ENCODE measurements around the gene DEPDC5. TPM values are rescaled to one million over a fixed set of nuclear protein-coding genes. Genes with fewer than 3 reads are reported as not detected.
"Not testable (repeated sequence)": the region's sequence is repeated elsewhere in the genome, so short reads cannot be mapped to it uniquely, and the experiment has no call there.

The DEPDC5 gene
- 28.7 TPM for total RNA-seq

DNA sequence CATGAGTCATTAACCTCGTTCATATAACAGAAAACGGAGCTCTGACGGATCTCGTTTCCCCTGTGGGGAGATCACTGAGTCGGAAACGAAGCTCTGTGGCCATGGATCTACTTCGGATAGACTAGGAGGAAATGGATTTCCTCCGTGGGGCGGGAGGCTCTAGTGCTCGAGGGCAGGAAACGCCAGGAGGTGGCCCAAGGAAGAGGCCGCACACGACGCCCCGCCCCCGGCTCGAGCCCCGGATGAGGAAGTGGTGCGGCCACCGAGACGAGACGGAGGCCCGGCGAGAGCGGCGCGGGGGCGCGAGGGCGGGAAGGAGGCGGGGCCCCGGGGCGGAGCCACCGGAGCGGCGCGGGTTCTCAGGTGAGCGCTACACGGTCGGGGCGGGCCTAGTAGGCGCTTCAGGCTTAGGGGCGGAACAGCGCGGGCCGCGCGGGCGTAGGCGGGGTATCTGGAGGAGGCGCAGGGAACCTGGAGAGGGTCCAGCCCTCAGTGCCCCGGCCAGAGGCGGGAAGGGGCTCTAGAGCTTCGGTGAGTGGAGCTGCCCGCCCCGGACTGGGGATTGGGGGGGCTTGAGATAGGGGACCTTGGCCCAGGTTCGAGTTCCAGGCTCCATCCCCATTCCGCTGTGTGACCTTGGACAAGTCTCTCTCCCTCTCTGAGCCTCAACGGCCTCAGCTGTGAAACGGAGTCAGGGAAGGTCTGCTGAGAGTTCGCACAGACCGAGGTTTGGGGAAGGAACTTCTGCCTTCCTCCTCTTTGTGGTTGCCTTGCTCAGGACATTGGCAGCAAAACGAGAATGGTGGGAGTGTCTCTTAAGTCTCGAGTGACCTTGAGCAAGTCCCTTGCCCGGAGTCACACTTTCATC lies at the start of gene DEPDC5:
Gene DEPDC5 (plus strand): TSS at position 386 of the 868 bp plus-strand sequence. CDS start 903 bp downstream, outside the sequence.
- Histone ChIP-seq H3K36me3 (peaks cover 0 to under 1% of the 10 kb centered on the region in 2 donors), H3K27me3 (no peaks in the 10 kb centered on the region), H3K9me3 (no peaks in the 10 kb centered on the region), H3K27ac (peak within 1 kb of the TSS; percentile 87), H3K4me1 (peaks cover 38% of the 10 kb centered on the region), H3K4me3 (peak within 1 kb of the TSS; percentile 71 to 73)
- peak; percentile 93 to 96 for DNase-seq (ENCODE audit: extremely low spot score in 2 of 2)
- intact Hi-C loops (cut with DNase I) = loop anchor here (10.0 kb wide), 1 partner anchor 89 kb away; the partner anchor contains the start of gene PISD
- peak in 1 of 2 donors; percentile 42 for TF ChIP-seq POLR2A (IDR thresholded peaks at IDR 0.05)
- TF ChIP-seq POLR2AphosphoS5 (IDR thresholded peaks at IDR 0.05; ENCODE audit: insufficient read depth in 1 of 2, low read depth in 1 of 2) = peak; percentile 90 to 93
- no peak for TF ChIP-seq CTCF (IDR thresholded peaks at IDR 0.05)

DNA sequence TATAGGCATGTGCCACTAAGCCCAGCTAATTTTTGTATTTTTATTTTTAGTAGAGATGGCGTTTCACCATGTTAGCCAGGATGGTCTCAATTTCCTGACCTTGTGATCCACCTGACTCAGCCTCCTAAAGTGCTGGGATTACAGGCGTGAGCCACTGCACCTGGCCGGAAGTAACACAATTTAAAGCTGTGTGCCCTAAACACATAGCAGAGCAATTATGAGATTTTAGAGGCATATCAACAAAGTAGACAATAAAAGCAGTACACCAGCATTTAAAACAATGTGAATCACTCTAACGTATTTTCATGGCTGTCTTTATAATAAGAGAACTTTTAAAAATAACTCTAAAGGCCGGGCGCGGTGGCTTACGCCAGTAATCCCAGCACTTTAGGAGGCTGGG lies 46.3 kb upstream of the DEPDC5 start:
- DNase-seq (ENCODE audit: extremely low spot score in 2 of 2) = no peak
- no peaks in the 10 kb centered on the region for H3K4me1 ChIP-seq
- intact Hi-C loops (cut with DNase I) = no loop called here

GRCh38 chr22:31711226-31711625 lies 42.6 kb upstream of the DEPDC5 start:
- H3K4me1 ChIP-seq; intact Hi-C loops (cut with DNase I); H3K4me3 ChIP-seq; H3K27ac ChIP-seq; H3K9me3 ChIP-seq; H3K27me3 ChIP-seq; DNase-seq (ENCODE audit: extremely low spot score in 2 of 2): not testable (repeated sequence)
- H3K36me3 ChIP-seq = peaks cover 0 to 60% of the 10 kb centered on the region in 2 donors

More for the DNA sequence above, 46.3 kb upstream of the DEPDC5 start:
- no peaks in the 10 kb centered on the region for H3K27me3 ChIP-seq
- no peaks in the 10 kb centered on the region for H3K9me3 ChIP-seq
- H3K36me3 ChIP-seq = peaks cover 0 to 61% of the 10 kb centered on the region in 2 donors
- TF ChIP-seq POLR2A (IDR thresholded peaks at IDR 0.05) (no peak), POLR2AphosphoS5 (IDR thresholded peaks at IDR 0.05; ENCODE audit: insufficient read depth in 1 of 2, low read depth in 1 of 2) (no peak), CTCF (IDR thresholded peaks at IDR 0.05) (no peak)
- H3K27ac ChIP-seq = no peak overlapping the region
- H3K4me3 ChIP-seq = no peak overlapping the region

GRCh38 chr22:31715147-31715778 lies 38.6 kb upstream of the DEPDC5 start:
- Histone ChIP-seq H3K27me3 (no peaks in the 10 kb centered on the region), H3K27ac (no peak overlapping the region), H3K9me3 (no peaks in the 10 kb centered on the region), H3K36me3 (peaks cover 0 to 64% of the 10 kb centered on the region in 2 donors), H3K4me3 (no peak overlapping the region), H3K4me1 (no peaks in the 10 kb centered on the region)
- no peak for DNase-seq (ENCODE audit: extremely low spot score in 2 of 2)
- TF ChIP-seq POLR2AphosphoS5 (IDR thresholded peaks at IDR 0.05; ENCODE audit: insufficient read depth in 1 of 2, low read depth in 1 of 2) (no peak), CTCF (IDR thresholded peaks at IDR 0.05) (no peak), POLR2A (IDR thresholded peaks at IDR 0.05) (no peak)
- intact Hi-C loops (cut with DNase I) = no loop called here

DNA sequence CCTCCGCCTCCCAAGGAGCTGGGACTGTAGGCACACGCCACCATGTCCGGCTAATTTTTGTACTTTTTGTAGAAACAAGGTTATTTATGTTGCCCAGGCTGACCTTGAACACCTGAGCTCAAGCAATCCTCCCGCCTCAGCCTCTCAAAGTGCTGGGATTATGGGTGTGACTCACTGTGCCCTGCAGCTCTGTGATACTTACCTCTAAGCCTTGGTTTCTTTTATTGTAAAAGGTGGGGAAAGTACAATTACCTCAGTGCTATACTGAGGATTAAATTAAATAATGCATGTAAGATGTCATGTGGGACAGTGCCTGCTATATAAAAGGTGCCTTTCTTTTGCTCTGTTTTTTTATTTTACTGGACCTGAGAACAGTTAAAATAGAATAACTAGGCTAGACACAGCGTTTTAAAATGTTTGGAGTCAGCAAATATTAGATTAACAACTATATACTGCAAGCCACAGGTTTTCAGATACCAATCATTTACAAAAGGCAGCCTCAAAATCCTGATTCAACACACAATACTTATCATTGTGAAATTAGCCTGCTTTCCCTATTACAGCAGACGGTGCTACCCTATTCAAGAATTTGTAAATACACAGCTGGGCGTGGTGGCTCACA lies 33.9 kb upstream of the DEPDC5 start:
- no peak for DNase-seq (ENCODE audit: extremely low spot score in 2 of 2)
- H3K36me3 ChIP-seq = peaks cover 0 to 52% of the 10 kb centered on the region in 2 donors
- no peaks in the 10 kb centered on the region for H3K27me3 ChIP-seq
- H3K9me3 ChIP-seq = no peaks in the 10 kb centered on the region
- H3K4me1 ChIP-seq = no peaks in the 10 kb centered on the region
- intact Hi-C loops (cut with DNase I) = no loop called here
- TF ChIP-seq CTCF (IDR thresholded peaks at IDR 0.05) = no peak
- no peak for TF ChIP-seq POLR2A (IDR thresholded peaks at IDR 0.05)
- no peak for TF ChIP-seq POLR2AphosphoS5 (IDR thresholded peaks at IDR 0.05; ENCODE audit: insufficient read depth in 1 of 2, low read depth in 1 of 2)
- no peak overlapping the region for H3K4me3 ChIP-seq
- H3K27ac ChIP-seq = no peak overlapping the region

All from vagina (tissue), 2 donors.